Measurements from ENCODE around the gene TBX18. TPM values are rescaled to one million over a fixed set of nuclear protein-coding genes. Genes with fewer than 3 reads are reported as not detected.

TBX18 gene
- total and polyA plus RNA-seq, 10 donors: under 0.01 to 0.17 (median 0.03) TPM; not detected in 5

GRCh38 chr6:84758486-84758885 lies 5.9 kb downstream of the TBX18 start:
- intact Hi-C loops (cut with DNase I; ENCODE audit: low total_unique reads): no loop called here
- no peak overlapping the region for H3K27ac ChIP-seq
- no peak overlapping the region for H3K4me3 ChIP-seq
- H3K4me1 ChIP-seq: peaks cover 0 to 12% (median 7%) of the 10 kb centered on the region in 6 donors
- no peaks in the 10 kb centered on the region for H3K9me3 ChIP-seq
- H3K36me3 ChIP-seq: no peaks in the 10 kb centered on the region
- no peak for DNase-seq
- H3K27me3 ChIP-seq (replicated peaks in 1 of 7): peaks cover 3 to 79% (median 42%) of the 10 kb centered on the region in 7 donors
- no peak for TF ChIP-seq POLR2A (IDR thresholded peaks at IDR 0.05)
- TF ChIP-seq CTCF (IDR thresholded peaks at IDR 0.05 in 8 of 11, conservative IDR thresholded peaks at IDR 0.05 in 3 of 11): no peak
- TF ChIP-seq POLR2AphosphoS5 (IDR thresholded peaks at IDR 0.05): no peak

- no peak for DNase-seq
- H3K4me3 ChIP-seq: no peak overlapping the region
- H3K27me3 ChIP-seq (replicated peaks in 1 of 7): peaks cover 0 to 68% (median 26%) of the 10 kb centered on the region in 7 donors
- H3K36me3 ChIP-seq: no peaks in the 10 kb centered on the region
- intact Hi-C loops (cut with DNase I; ENCODE audit: low total_unique reads): no loop called here
- H3K9me3 ChIP-seq: no peaks in the 10 kb centered on the region
- no peak overlapping the region for H3K27ac ChIP-seq
- no peaks in the 10 kb centered on the region for H3K4me1 ChIP-seq
- TF ChIP-seq POLR2A (IDR thresholded peaks at IDR 0.05) (no peak), POLR2AphosphoS5 (IDR thresholded peaks at IDR 0.05) (no peak), CTCF (IDR thresholded peaks at IDR 0.05 in 8 of 11, conservative IDR thresholded peaks at IDR 0.05 in 3 of 11) (no peak)
- 74 to 83% (median 80%) methylated on average over 6 of the region's 6 CpGs for WGBS, 5 donors
These were observed 7.5 kb downstream of the TBX18 start for GRCh38 chr6:84756877-84757276.

- H3K36me3 ChIP-seq: no peaks in the 10 kb centered on the region
- peaks cover 0 to 64% (median 24%) of the 10 kb centered on the region in 7 donors for H3K27me3 ChIP-seq (replicated peaks in 1 of 7)
- intact Hi-C loops (cut with DNase I; ENCODE audit: low total_unique reads): no loop called here
- no peak for DNase-seq
- 80 to 90% (median 85%) methylated on average over 7 of the region's 7 CpGs for WGBS, 5 donors
- no peaks in the 10 kb centered on the region for H3K4me1 ChIP-seq
- H3K4me3 ChIP-seq: no peak overlapping the region
- no peak overlapping the region for H3K27ac ChIP-seq
- H3K9me3 ChIP-seq: no peaks in the 10 kb centered on the region
- TF ChIP-seq POLR2A (IDR thresholded peaks at IDR 0.05): no peak
- no peak for TF ChIP-seq CTCF (IDR thresholded peaks at IDR 0.05 in 8 of 11, conservative IDR thresholded peaks at IDR 0.05 in 3 of 11)
- TF ChIP-seq POLR2AphosphoS5 (IDR thresholded peaks at IDR 0.05): no peak
These were observed 7.9 kb downstream of the TBX18 start for GRCh38 chr6:84756466-84756865.

GRCh38 chr6:84753173-84753572 lies 11.2 kb downstream of the TBX18 start:
- Histone ChIP-seq H3K4me1 (no peaks in the 10 kb centered on the region), H3K4me3 (no peak overlapping the region), H3K27ac (no peak overlapping the region), H3K36me3 (no peaks in the 10 kb centered on the region), H3K9me3 (no peaks in the 10 kb centered on the region), H3K27me3 (replicated peaks in 1 of 7) (peaks cover 0 to 32% (median 3%) of the 10 kb centered on the region in 7 donors)
- DNase-seq: no peak
- intact Hi-C loops (cut with DNase I; ENCODE audit: low total_unique reads): no loop called here
- TF ChIP-seq POLR2A (IDR thresholded peaks at IDR 0.05) (no peak), POLR2AphosphoS5 (IDR thresholded peaks at IDR 0.05) (no peak), CTCF (IDR thresholded peaks at IDR 0.05 in 8 of 11, conservative IDR thresholded peaks at IDR 0.05 in 3 of 11) (no peak)
- 57 to 84% (median 76%) methylated on average over 1 of the region's 1 CpG for WGBS, 5 donors
